Measurements from ENCODE around the gene ZFPM1. TPM values are rescaled to one million over a fixed set of nuclear protein-coding genes. Genes with fewer than 3 reads are reported as not detected.

The ZFPM1 gene
- total RNA-seq, 1 experiment from 2014 or later: 1.2 TPM

GRCh38 chr16:88503771-88504488 lies 50.9 kb downstream of the ZFPM1 start:
- DNase-seq (ENCODE audit: low spot score): no peak
- in situ Hi-C loops (cut with HindIII; ENCODE audit: low sequenced_read_pairs): no loop called here

- in situ Hi-C loops (cut with HindIII; ENCODE audit: low sequenced_read_pairs): no loop called here
- no peak for DNase-seq (ENCODE audit: low spot score)
Measured at GRCh38 chr16:88504489-88505404, 51.7 kb downstream of the ZFPM1 start.

- in situ Hi-C loops (cut with HindIII; ENCODE audit: low sequenced_read_pairs): no loop called here
- DNase-seq (ENCODE audit: low spot score): no peak
Measured at GRCh38 chr16:88505405-88506082, 52.5 kb downstream of the ZFPM1 start.

GRCh38 chr16:88506723-88507122 lies 53.6 kb downstream of the ZFPM1 start:
- in situ Hi-C loops (cut with HindIII; ENCODE audit: low sequenced_read_pairs): no loop called here
- DNase-seq (ENCODE audit: low spot score): no peak

DNA sequence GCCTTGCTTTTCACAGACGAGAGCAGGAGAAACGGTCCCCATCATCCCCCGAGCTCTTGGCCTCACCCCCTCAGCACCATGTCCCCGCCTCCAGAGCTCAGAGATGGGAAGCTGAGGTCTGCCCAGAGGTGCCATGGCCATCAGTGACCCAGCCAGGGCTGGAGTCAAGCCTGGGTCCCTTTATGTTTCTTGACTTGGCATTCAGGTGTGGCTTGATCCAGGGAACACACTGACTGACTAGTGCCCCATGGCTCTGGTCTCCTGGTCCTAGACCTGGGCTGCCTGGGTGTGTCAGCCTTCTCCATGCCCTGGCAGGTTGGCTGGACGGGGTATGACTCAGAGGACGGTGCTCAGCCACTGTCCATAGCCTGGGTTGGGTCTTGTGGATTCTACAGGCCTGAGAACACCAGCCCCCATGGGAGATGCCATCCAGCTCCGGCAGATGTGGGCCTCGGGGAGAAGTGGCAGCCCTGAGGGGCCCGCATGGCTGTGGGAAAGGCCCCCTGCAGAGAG lies 54.2 kb downstream of the ZFPM1 start:
- in situ Hi-C loops (cut with HindIII; ENCODE audit: low sequenced_read_pairs): no loop called here

DNA sequence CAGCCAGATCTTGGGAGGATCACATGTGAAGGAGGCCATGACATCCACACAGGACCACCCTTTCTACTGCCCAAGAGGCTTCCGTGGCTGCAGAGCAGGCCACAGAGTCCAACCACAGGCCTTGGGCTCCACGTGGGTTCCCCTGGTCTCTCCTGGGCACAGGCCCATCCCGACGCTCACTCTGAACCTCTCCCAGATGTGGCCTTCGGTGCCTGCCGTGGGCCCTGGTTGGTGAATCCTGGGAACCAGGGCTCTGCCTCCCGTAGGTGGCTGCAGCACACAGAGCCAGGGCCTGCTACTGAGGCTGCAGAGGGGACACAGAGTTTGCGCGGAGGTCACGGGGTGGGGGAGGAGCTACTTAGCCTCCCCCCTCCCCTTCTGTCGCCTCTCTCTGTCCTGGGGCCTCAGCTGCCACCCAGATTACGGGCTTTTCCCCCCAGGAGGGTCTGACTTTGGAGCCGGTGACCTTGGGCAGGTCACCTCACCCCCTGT lies 55.3 kb downstream of the ZFPM1 start:
- in situ Hi-C loops (cut with HindIII; ENCODE audit: low sequenced_read_pairs): no loop called here
- no peak for DNase-seq (ENCODE audit: low spot score)

More for the DNA sequence above, 54.2 kb downstream of the ZFPM1 start:
- DNase-seq (ENCODE audit: low spot score): no peak

- in situ Hi-C loops (cut with HindIII; ENCODE audit: low sequenced_read_pairs): no loop called here
- no peak for DNase-seq (ENCODE audit: low spot score)
Measured at GRCh38 chr16:88508868-88509748, 56.0 kb downstream of the ZFPM1 start.

DNA sequence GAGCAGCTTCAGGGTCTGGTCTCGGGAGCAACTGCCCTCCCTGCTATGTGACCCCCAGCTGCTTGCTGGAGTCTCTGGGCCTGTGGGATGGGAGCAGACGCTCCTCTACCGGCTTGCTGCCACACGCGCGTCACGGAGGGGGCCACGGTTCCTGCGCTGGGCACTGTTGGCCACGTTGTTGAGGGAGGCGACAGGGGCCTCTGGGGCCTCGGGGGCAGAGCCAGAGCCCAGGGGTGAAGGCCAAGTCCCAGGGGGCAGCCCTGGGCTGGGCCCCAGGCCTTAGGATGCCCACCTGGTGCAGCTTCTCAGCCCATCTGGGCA lies 56.6 kb downstream of the ZFPM1 start:
- no peak for DNase-seq (ENCODE audit: low spot score)
- in situ Hi-C loops (cut with HindIII; ENCODE audit: low sequenced_read_pairs): no loop called here

DNA sequence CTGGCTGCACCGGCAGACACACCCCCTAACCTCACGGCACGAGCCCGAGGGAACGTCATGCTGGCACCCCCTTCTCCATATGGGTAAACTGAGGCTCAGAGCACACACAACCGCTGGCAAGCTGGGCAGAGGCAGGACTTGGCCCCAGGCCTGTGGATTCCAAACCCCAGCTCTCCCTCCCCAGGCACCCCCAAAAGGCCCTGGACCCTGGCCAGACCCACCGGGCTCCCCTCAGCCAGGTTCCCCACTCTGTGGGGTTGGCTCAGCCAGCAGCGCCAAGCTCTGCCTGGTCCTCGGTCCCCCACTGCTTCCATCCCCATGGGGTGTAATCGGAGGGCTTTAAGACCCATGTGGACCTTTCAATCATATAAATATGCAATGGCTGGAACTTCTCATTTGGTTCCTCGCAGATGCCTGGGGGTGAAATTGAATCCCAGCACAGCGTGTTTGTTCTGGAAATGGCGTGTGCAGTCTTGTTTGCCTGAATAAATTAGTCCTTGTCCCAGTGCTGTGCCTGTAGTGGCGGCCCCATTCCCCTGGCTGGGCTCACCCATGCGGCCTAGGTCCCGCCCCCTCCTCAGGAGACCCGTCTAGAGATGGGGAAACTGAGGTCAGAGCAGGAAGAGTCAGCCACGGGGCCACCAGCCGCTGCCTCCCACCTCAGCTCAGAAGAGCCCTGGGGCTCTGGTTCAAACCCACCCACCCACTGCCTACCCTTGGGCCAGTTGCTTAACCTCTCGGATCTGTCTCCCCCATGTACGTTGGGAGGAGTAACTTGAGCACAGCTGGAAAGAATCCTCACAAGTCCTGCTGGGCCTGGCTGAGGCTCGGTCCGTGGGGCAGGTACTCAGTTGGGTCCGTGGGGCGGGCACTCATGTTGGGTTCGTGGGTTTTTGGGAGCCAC lies 57.3 kb downstream of the ZFPM1 start:
- in situ Hi-C loops (cut with HindIII; ENCODE audit: low sequenced_read_pairs): no loop called here
- DNase-seq (ENCODE audit: low spot score): no peak

- in situ Hi-C loops (cut with HindIII; ENCODE audit: low sequenced_read_pairs): no loop called here
- no peak for DNase-seq (ENCODE audit: low spot score)
Measured at GRCh38 chr16:88511060-88511459, 58.0 kb downstream of the ZFPM1 start.

- no peak for DNase-seq (ENCODE audit: low spot score)
- in situ Hi-C loops (cut with HindIII; ENCODE audit: low sequenced_read_pairs): no loop called here
Measured at GRCh38 chr16:88511906-88512305, 58.8 kb downstream of the ZFPM1 start.

- DNase-seq (ENCODE audit: low spot score): no peak
- in situ Hi-C loops (cut with HindIII; ENCODE audit: low sequenced_read_pairs): no loop called here
Measured at GRCh38 chr16:88512728-88513696, 59.9 kb downstream of the ZFPM1 start.

GRCh38 chr16:88514070-88514469 lies 61.0 kb downstream of the ZFPM1 start:
- in situ Hi-C loops (cut with HindIII; ENCODE audit: low sequenced_read_pairs): no loop called here
- DNase-seq (ENCODE audit: low spot score): no peak

DNA sequence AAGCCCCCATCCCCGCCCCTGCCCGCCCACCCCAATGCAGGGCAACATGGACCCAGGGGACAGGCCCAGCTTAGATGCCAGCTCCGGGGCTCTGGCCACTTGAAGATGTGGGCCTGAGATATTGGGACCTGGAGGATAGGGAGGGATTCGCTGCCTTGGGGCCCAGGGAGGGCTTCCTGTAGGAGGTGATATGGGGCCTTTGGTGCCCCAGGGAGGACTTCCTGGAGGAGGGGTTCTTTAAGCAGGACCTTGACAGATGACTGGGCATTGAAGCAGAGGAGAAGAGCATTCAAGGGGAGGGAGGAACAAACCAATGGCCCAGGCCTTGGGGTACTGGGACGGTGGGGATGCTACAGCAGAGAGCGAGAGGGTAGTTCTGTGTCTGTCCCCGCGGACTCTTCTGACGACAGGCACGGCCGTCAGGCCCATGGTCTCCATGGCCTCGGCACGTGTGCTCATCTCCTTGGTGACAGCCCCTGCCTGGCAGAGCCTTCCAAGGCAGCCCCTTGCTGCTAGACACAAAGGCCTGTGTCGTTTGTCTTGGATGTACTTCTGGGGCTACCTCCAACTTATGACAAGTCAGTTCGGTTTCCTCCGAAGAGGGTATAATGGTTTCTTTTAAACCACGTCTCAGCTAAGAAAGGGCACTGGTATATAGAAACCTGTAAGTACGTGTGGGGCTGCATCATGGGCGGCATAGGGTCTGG lies 61.6 kb downstream of the ZFPM1 start:
- in situ Hi-C loops (cut with HindIII; ENCODE audit: low sequenced_read_pairs): no loop called here

GRCh38 chr16:88515371-88515770 lies 62.3 kb downstream of the ZFPM1 start:
- DNase-seq (ENCODE audit: low spot score): no peak
- in situ Hi-C loops (cut with HindIII; ENCODE audit: low sequenced_read_pairs): no loop called here

More for the DNA sequence above, 61.6 kb downstream of the ZFPM1 start:
- DNase-seq (ENCODE audit: low spot score): no peak

DNA sequence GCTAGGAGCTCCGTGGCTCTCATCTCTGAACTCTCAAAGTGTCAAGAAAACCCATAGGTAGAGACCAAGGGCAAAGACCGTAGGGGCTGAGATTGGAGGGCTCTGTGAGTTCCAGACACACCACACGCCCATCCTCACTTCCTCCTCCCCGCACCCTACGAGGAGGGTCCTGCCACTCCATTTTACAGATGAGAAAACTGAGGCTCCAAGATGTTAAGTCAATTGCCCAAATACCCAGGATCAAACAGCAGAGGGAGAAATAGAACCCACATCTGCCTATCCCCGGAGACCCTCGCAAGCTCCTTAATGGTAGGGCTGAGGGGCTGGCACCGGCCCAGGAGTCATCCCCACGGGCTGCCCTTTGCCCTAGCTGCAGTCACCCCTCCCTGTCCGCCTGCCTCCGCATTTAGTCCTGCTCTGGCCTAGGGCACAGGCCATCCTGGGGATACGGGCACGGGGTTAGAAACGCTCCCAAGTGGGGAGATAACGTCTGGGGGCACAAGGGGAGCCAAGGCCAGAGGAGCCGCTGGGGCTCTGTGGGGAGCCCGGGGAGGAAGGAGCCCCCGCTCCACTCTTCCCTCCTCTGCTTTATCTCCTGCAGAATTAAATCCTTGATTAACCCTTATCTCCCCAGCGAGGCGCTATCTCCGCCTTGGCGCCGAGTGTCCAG lies 63.0 kb downstream of the ZFPM1 start:
- DNase-seq (ENCODE audit: low spot score): no peak
- in situ Hi-C loops (cut with HindIII; ENCODE audit: low sequenced_read_pairs): no loop called here
